GM12875 (cell line): Measurements from ENCODE around the gene MAP2K6.

Source experiments
- H3K4me3 ChIP-seq: one replicate; pipeline ENCODE4 v1.5.1; 2011; ENCODE audit warnings: low read depth, low read length, control low read depth
- TF ChIP-seq, protein P1 (sequence below): IDR thresholded peaks from 2 replicates; pipeline ENCODE4 v1.5.1; 2011; ENCODE audit warnings: low read depth, mild to moderate bottlenecking, control low read depth, inconsistent platforms, low read length, moderate library complexity, borderline replicate concordance; ENCODE audit not compliant: insufficient read depth

MAP2K6 gene

DNA sequence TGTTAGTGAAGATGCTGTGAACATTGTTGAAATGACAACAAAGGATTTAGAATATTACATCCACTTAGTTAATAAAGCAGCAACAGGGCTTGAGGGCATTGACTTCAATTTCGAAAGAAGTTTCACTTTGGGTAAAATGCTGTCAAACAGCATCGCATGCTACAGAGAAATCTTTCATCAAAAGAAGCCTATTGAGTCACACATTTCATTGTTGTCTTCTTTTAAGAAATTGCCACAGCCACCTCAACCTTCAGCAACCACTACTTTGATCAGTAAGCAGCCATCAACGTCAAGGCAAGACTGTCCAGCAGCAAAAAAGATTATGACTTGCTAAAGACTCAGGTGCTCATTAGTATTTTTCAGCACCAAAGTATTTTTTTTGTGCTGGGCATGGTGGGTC is 13.2 kb upstream of the MAP2K6 start:
- TF ChIP-seq, protein P1, sequence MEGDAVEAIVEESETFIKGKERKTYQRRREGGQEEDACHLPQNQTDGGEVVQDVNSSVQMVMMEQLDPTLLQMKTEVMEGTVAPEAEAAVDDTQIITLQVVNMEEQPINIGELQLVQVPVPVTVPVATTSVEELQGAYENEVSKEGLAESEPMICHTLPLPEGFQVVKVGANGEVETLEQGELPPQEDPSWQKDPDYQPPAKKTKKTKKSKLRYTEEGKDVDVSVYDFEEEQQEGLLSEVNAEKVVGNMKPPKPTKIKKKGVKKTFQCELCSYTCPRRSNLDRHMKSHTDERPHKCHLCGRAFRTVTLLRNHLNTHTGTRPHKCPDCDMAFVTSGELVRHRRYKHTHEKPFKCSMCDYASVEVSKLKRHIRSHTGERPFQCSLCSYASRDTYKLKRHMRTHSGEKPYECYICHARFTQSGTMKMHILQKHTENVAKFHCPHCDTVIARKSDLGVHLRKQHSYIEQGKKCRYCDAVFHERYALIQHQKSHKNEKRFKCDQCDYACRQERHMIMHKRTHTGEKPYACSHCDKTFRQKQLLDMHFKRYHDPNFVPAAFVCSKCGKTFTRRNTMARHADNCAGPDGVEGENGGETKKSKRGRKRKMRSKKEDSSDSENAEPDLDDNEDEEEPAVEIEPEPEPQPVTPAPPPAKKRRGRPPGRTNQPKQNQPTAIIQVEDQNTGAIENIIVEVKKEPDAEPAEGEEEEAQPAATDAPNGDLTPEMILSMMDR, result no peak
- H3K4me3 ChIP-seq, result no peak overlapping the region

GRCh38 chr17:69402052-69402451 is 12.4 kb upstream of the MAP2K6 start:
- H3K4me3 ChIP-seq, result no peak overlapping the region
- TF ChIP-seq, protein P1, result no peak

- TF ChIP-seq, protein P1, result no peak
- H3K4me3 ChIP-seq, result no peak overlapping the region
Observed at GRCh38 chr17:69404399-69404798, 10.1 kb upstream of the MAP2K6 start.

DNA sequence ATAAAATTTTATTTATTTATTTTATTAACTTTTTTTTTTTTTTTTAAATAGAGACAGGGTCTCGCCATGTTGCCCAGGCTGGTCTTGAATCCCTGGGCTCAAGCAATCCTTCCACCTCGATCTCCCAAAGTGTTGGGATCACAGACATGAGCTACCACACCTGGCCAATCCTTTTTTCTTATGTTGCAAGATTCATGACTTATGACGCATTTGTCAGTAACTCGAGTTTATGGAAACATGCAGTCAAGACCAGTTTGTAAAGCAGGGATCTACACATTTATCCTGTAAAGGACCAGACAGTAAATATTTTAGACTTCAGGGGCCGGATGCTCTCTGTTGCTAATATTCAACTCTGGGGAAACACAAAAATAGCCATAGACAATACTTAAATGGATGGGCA is 9.4 kb upstream of the MAP2K6 start:
- TF ChIP-seq, protein P1, result no peak
- H3K4me3 ChIP-seq, result no peak overlapping the region

DNA sequence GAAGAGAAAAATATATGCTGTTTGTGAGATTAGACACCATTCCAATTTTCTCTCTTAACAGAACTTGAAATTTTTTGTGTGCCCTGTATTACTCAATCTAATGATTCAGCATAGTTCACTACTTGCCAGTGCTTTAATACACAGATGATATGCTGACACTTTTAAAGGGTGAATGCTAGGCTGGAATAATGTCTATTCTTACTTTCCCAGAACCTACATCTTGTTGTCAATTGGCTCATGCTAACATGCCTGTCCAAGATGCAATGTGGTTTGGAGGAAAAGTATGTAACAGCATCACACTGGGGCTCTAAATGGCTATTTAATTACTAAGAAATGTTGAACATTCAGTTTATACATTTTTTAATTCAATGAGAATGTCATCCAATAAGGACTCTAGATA is 7.6 kb upstream of the MAP2K6 start:
- no peak overlapping the region for H3K4me3 ChIP-seq
- TF ChIP-seq, protein P1, result no peak

DNA sequence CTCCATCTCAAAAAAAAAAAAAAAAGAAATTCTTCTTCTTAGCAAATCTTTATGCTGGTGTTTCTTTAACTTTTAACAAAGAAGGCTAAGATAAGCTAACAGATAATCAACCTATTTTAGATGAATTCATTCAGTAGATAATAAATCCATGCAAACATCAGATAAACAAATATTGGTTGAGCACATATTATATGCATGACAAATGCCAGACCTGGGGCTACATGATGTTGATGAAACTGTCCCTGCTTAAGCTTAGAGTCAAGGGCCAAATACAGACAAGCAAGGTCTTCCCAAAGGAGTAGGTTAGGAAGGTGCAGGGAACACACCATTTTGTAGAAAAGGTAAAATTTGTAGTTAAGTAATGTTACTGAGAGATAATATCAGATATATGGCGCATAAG is 6.7 kb upstream of the MAP2K6 start:
- TF ChIP-seq, protein P1, result no peak

DNA sequence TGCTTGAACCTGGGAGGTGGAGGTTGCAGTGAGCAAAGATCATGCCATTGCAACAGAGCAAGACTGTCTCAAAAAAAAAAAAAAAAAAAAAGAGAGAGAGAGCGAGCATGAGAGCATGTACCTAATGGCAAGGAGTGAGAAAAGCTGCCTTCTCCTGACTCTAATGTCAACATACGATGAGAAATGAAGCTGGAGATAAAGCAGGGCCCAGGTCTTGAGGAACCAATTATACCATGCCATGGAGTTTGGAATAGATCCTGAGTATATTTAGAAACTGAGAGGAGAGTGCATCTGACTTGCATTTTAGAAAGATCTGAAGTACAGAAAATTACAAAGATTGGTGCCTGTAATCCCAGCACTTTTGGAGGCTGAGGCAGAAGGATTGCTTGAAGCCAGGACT is 3.8 kb upstream of the MAP2K6 start:
- TF ChIP-seq, protein P1, result no peak
- H3K4me3 ChIP-seq, result no peak overlapping the region

More for the DNA sequence above, 6.7 kb upstream of the MAP2K6 start:
- no peak overlapping the region for H3K4me3 ChIP-seq
